HG02852 (cell line): ENCODE results near the gene FRZB.

Experiments
- ATAC-seq: cut with Tn5 transposase; IDR thresholded peaks from one replicate; pipeline ENCODE4 v1.9.1; 2021; ENCODE audit warnings: mild to moderate bottlenecking, moderate library complexity; ENCODE audit not compliant: unreplicated experiment

FRZB gene

GRCh38 chr2:182807319-182807718 lies 59.1 kb downstream of the FRZB start:
- ATAC-seq: no peak

GRCh38 chr2:182804128-182804527 lies 62.3 kb downstream of the FRZB start:
- no peak for ATAC-seq

GRCh38 chr2:182798736-182799135 lies 67.7 kb downstream of the FRZB start:
- no peak for ATAC-seq

- ATAC-seq: no peak
Observed at GRCh38 chr2:182792441-182792840, 74.0 kb downstream of the FRZB start.

GRCh38 chr2:182784777-182785176 lies 81.7 kb downstream of the FRZB start:
- no peak for ATAC-seq

GRCh38 chr2:182784058-182784706 lies 82.3 kb downstream of the FRZB start:
- no peak for ATAC-seq
